ENCODE measurements around the gene LRRC31. TPM values are rescaled to one million over a fixed set of nuclear protein-coding genes. Genes with fewer than 3 reads are reported as not detected.

Gene LRRC31
- total and polyA plus RNA-seq, 2 of the 8 experiments (the other 6 are each of a cell fraction or from before 2014, with no cell fraction given) = not detected

DNA sequence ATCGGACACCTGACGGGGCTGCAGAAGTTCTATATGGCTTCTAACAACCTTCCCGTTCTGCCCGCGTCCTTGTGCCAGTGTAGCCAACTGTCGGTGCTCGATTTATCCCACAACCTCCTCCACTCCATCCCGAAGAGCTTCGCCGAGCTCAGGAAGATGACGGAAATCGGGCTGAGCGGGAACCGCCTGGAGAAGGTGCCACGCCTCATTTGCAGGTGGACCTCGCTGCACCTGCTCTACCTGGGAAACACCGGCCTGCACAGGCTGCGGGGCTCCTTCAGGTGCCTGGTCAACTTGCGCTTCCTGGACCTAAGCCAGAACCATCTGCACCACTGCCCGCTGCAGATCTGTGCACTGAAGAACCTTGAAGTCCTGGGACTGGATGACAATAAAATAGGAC is 47.2 kb downstream of the LRRC31 start:
- no peak for DNase-seq (ENCODE audit: low read depth in 1 of 2, low spot score in 2 of 2)
- Histone ChIP-seq H3K79me2 (ENCODE audit: control insufficient read depth in 1 of 2, insufficient read depth in 2 of 2, low read length in 2 of 2) (no peaks in the 10 kb centered on the region), H3K18ac (ENCODE audit: extremely low read depth, low read length) (no peak overlapping the region), H3K9me3 (ENCODE audit: insufficient read depth in 2 of 2, low read depth in 1 of 2, low read length in 1 of 2) (no peaks in the 10 kb centered on the region), H3K4ac (replicated peaks; ENCODE audit: insufficient read length, low read depth, low read length) (no peak overlapping the region), H3K56ac (replicated peaks; ENCODE audit: insufficient read length, low read depth, low read length) (no peak overlapping the region), H3K14ac (ENCODE audit: insufficient read length) (no peak overlapping the region), H2BK15ac (ENCODE audit: low read length) (no peak overlapping the region), H3K4me3 (ENCODE audit: extremely low read depth in 1 of 4, insufficient read depth in 2 of 4, low read depth in 3 of 4, low read length in 4 of 4) (no peak overlapping the region), H2BK5ac (ENCODE audit: low read depth, low read length) (no peak overlapping the region), H3K4me1 (replicated peaks in 1 of 4; ENCODE audit: control insufficient read depth in 3 of 4, insufficient read depth in 4 of 4, low read length in 3 of 4) (no peaks in the 10 kb centered on the region), H2BK120ac (replicated peaks; ENCODE audit: low read depth, low read length) (no peak overlapping the region), H3K9ac (replicated peaks in 1 of 4; ENCODE audit: extremely low read depth in 1 of 4, low read depth in 3 of 4, low read length in 3 of 4) (no peak overlapping the region), H2AK5ac (ENCODE audit: low read depth, low read length) (no peak overlapping the region), H3K36me3 (ENCODE audit: control insufficient read depth in 2 of 4, insufficient read depth in 4 of 4, low read length in 3 of 4) (no peaks in the 10 kb centered on the region), H4K5ac (ENCODE audit: insufficient read length, low read depth, low read length) (no peak overlapping the region), H2AFZ (ENCODE audit: low read length) (no peak overlapping the region), H2BK12ac (ENCODE audit: low read depth, low read length) (no peak overlapping the region), H4K91ac (replicated peaks; ENCODE audit: insufficient read length, low read length) (no peak overlapping the region), H3K79me1 (ENCODE audit: low read depth, low read length) (no peaks in the 10 kb centered on the region), H3K27ac (ENCODE audit: low read depth, low read length) (no peak overlapping the region), H4K8ac (ENCODE audit: extremely low read depth, insufficient read depth, low read length) (no peak overlapping the region), H2BK20ac (ENCODE audit: low read length) (no peak overlapping the region), H4K20me1 (replicated peaks in 1 of 2; ENCODE audit: control insufficient read depth in 1 of 2, insufficient read depth in 2 of 2, low read length in 2 of 2) (no peaks in the 10 kb centered on the region), H3K23ac (ENCODE audit: insufficient read length) (no peak overlapping the region), H3K4me2 (ENCODE audit: insufficient read depth in 1 of 2, low read depth in 2 of 2, low read length in 2 of 2) (no peak overlapping the region), H3K27me3 (replicated peaks in 1 of 4; ENCODE audit: control insufficient read depth in 3 of 4, extremely low read depth in 1 of 4, insufficient read depth in 3 of 4, low read length in 3 of 4) (peaks cover 0 to 1% (median 0%) of the 10 kb centered on the region in 4 experiments; a peak in 1 of 7 replicates), H3K23me2 (ENCODE audit: low read depth, low read length) (no peaks in the 10 kb centered on the region)
- no peak for FAIRE-seq
- WGBS, 2 experiments (ENCODE audit: extremely low coverage in 1 of 2, insufficient coverage in 1 of 2, insufficient read length in 1 of 2, insufficient replicate concordance in 2 of 2, low coverage in 1 of 2, low lambda C conversion rate in 2 of 2, missing lambda C conversion rate in 1 of 2) = 94% methylated on average over 20 of the region's 20 CpGs; no CpG with 5 or more reads in 1 of the 2 experiments
- CTCF ChIA-PET (ENCODE audit: partially characterized antibody) = interaction anchor here (0.6 to 2.5 kb wide), 6 partner anchors 10 to 199 kb away, joined by 3 to 6 read pairs (median 4); partner anchors contain the start of genes LRRC34 and LRRIQ4
- POLR2A ChIA-PET (ENCODE audit: partially characterized antibody) = no interaction called here
- TF ChIP-seq, protein P1, sequence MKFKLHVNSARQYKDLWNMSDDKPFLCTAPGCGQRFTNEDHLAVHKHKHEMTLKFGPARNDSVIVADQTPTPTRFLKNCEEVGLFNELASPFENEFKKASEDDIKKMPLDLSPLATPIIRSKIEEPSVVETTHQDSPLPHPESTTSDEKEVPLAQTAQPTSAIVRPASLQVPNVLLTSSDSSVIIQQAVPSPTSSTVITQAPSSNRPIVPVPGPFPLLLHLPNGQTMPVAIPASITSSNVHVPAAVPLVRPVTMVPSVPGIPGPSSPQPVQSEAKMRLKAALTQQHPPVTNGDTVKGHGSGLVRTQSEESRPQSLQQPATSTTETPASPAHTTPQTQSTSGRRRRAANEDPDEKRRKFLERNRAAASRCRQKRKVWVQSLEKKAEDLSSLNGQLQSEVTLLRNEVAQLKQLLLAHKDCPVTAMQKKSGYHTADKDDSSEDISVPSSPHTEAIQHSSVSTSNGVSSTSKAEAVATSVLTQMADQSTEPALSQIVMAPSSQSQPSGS (IDR thresholded peaks at IDR 0.05; ENCODE audit: low read length) = no peak
- no peak for TF ChIP-seq EZH2 (IDR thresholded peaks at IDR 0.05; ENCODE audit: low read depth, low read length, severe bottlenecking)
- TF ChIP-seq TEAD4 (IDR thresholded peaks at IDR 0.05; ENCODE audit: low read depth, low read length) = no peak
- no peak for TF ChIP-seq BRCA1 (IDR thresholded peaks at IDR 0.05; ENCODE audit: low read depth, low read length)
- no peak for TF ChIP-seq TBP (IDR thresholded peaks at IDR 0.05; ENCODE audit: low read depth, low read length)
- no peak for TF ChIP-seq KDM5A (IDR thresholded peaks at IDR 0.05; ENCODE audit: low read length)
- no peak for TF ChIP-seq JUND (IDR thresholded peaks at IDR 0.05; ENCODE audit: low read length)
- no peak for TF ChIP-seq CBX5 (IDR thresholded peaks at IDR 0.05; ENCODE audit: low read depth, low read length)
- TF ChIP-seq POLR2AphosphoS5 (IDR thresholded peaks at IDR 0.05; ENCODE audit: low read depth, low read length) = no peak
- no peak for TF ChIP-seq POU5F1 (IDR thresholded peaks at IDR 0.05; ENCODE audit: low read depth, low read length)
- TF ChIP-seq, protein P2, sequence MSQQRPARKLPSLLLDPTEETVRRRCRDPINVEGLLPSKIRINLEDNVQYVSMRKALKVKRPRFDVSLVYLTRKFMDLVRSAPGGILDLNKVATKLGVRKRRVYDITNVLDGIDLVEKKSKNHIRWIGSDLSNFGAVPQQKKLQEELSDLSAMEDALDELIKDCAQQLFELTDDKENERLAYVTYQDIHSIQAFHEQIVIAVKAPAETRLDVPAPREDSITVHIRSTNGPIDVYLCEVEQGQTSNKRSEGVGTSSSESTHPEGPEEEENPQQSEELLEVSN (IDR thresholded peaks at IDR 0.05) = no peak
- TF ChIP-seq, protein P3, sequence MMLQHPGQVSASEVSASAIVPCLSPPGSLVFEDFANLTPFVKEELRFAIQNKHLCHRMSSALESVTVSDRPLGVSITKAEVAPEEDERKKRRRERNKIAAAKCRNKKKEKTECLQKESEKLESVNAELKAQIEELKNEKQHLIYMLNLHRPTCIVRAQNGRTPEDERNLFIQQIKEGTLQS (IDR thresholded peaks at IDR 0.05; ENCODE audit: insufficient read depth, low read depth, low read length) = no peak
